ENCODE measurements around the gene KRT6B. TPM values are rescaled to one million over a fixed set of nuclear protein-coding genes. Genes with fewer than 3 reads are reported as not detected.

KRT6B gene
- total RNA-seq, 1 experiment from 2014 or later = not detected

DNA sequence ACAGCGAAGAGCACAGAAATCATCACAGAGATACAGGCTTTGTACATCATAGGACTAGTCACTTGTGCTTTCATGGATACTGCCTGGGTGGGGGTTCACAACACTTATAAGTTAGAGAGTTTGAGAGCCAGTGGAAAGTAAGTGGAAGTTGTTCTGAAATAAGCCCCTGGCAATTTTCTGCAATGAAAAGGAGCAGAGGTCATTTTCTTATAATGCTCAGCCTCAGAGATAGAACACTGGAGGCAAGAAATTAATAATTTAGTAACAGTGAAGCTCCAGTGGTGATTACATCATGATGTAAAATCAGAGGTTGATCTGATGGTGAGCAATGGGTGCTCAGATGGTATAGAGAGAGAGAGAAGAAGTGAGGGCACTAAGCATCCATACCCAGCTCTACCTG is 35.3 kb upstream of the KRT6B start:
- Histone ChIP-seq H3K4me2 (ENCODE audit: low read length) (no peak overlapping the region), H3K27ac (ENCODE audit: low read depth, low read length) (no peak overlapping the region), H3K9me3 (ENCODE audit: control insufficient read depth in 1 of 2, insufficient read depth in 1 of 2, low read depth in 1 of 2, low read length in 2 of 2) (no peaks in the 10 kb centered on the region), H3K36me3 (ENCODE audit: control insufficient read depth in 1 of 2, insufficient read depth in 2 of 2, low read length in 2 of 2) (no peaks in the 10 kb centered on the region), H3K9ac (ENCODE audit: low read length) (no peak overlapping the region), H2AFZ (ENCODE audit: low read depth, low read length, poor library complexity, severe bottlenecking) (no peak overlapping the region), H3K79me2 (ENCODE audit: insufficient read depth, low read length) (no peaks in the 10 kb centered on the region), H3K4me3 (replicated peaks in 1 of 2; ENCODE audit: low read depth in 1 of 2, low read length in 2 of 2) (no peak overlapping the region), H3K9me2 (ENCODE audit: insufficient read depth) (no peaks in the 10 kb centered on the region), H4K20me1 (ENCODE audit: insufficient read depth) (no peaks in the 10 kb centered on the region), H3K27me3 (ENCODE audit: insufficient read depth, low read length) (no peaks in the 10 kb centered on the region), H3K4me1 (ENCODE audit: control insufficient read depth in 1 of 2, insufficient read depth in 2 of 2, low read length in 2 of 2) (no peaks in the 10 kb centered on the region)
- ChIA-PET POLR2A (no interaction called here), CTCF (no interaction called here), RAD21 (ENCODE audit: low non-redundant PET in 1 of 2, low total read pairs in 2 of 2, uncharacterized antibody in 2 of 2, unreplicated experiment in 2 of 2) (no interaction called here)
- intact Hi-C loops (cut with micrococcal nuclease) = no loop called here
- no TSS peak for BruUV-seq (replicated peaks)
- ATAC-seq (no peak), DNase-seq (ENCODE audit: low read depth, low spot score) (no peak)
- no peak for TF ChIP-seq ZNF274 (IDR thresholded peaks at IDR 0.05; ENCODE audit: low read depth, low read length)
- TF ChIP-seq, protein P1, sequence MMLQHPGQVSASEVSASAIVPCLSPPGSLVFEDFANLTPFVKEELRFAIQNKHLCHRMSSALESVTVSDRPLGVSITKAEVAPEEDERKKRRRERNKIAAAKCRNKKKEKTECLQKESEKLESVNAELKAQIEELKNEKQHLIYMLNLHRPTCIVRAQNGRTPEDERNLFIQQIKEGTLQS (IDR thresholded peaks at IDR 0.05) = no peak
- no peak for TF ChIP-seq CTCF (IDR thresholded peaks at IDR 0.05 in 2 of 3, conservative IDR thresholded peaks at IDR 0.05 in 1 of 3; ENCODE audit: borderline replicate concordance in 1 of 3, insufficient read depth in 1 of 3, low read depth in 2 of 3, low read length in 2 of 3)
- no peak for TF ChIP-seq CBX3 (IDR thresholded peaks at IDR 0.05; ENCODE audit: low read depth)
- no peak for TF ChIP-seq EZH2phosphoT487 (IDR thresholded peaks at IDR 0.05; ENCODE audit: borderline replicate concordance)
- TF ChIP-seq SIN3A (IDR thresholded peaks at IDR 0.05; ENCODE audit: low read depth) = no peak
- no peak for TF ChIP-seq YY1 (IDR thresholded peaks at IDR 0.05; ENCODE audit: extremely low read depth, insufficient replicate concordance, low read depth, low read length)
- no peak for TF ChIP-seq EGR1 (IDR thresholded peaks at IDR 0.05; ENCODE audit: low read depth)
- TF ChIP-seq, protein P2, sequence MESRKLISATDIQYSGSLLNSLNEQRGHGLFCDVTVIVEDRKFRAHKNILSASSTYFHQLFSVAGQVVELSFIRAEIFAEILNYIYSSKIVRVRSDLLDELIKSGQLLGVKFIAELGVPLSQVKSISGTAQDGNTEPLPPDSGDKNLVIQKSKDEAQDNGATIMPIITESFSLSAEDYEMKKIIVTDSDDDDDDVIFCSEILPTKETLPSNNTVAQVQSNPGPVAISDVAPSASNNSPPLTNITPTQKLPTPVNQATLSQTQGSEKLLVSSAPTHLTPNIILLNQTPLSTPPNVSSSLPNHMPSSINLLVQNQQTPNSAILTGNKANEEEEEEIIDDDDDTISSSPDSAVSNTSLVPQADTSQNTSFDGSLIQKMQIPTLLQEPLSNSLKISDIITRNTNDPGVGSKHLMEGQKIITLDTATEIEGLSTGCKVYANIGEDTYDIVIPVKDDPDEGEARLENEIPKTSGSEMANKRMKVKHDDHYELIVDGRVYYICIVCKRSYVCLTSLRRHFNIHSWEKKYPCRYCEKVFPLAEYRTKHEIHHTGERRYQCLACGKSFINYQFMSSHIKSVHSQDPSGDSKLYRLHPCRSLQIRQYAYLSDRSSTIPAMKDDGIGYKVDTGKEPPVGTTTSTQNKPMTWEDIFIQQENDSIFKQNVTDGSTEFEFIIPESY (IDR thresholded peaks at IDR 0.05; ENCODE audit: extremely low read depth, insufficient replicate concordance, low read length) = no peak
- TF ChIP-seq EZH2 (IDR thresholded peaks at IDR 0.05) = no peak
- TF ChIP-seq CEBPB (IDR thresholded peaks at IDR 0.05; ENCODE audit: low read depth) = no peak
- TF ChIP-seq SP1 (IDR thresholded peaks at IDR 0.05; ENCODE audit: low read depth) = no peak
- TF ChIP-seq ELF1 (IDR thresholded peaks at IDR 0.05; ENCODE audit: borderline replicate concordance, low read depth) = no peak
- no peak for TF ChIP-seq ZFX (IDR thresholded peaks at IDR 0.05)
- TF ChIP-seq SRF (IDR thresholded peaks at IDR 0.05; ENCODE audit: low read depth) = no peak
